Neural cell (in vitro differentiated cells): Measurements from ENCODE around the gene APEX1. TPM values are rescaled to one million over a fixed set of nuclear protein-coding genes. Genes with fewer than 3 reads are reported as not detected.

Experiments used
- H2AFZ ChIP-seq: fragments of 200-600, 300-800 bp; sonication (generic), shearing (Covaris generic); 2 replicates; pipeline ENCODE4 v1.6.0; 2014; ENCODE audit warnings: low read depth, mild to moderate bottlenecking, antibody characterized with exemption, low read length, moderate library complexity
- H3F3A ChIP-seq: fragments of 200-600 bp; shearing (Covaris generic); 2 replicates; pipeline ENCODE4 v1.6.1; 2016; ENCODE audit warnings: mild to moderate bottlenecking, moderate library complexity, mixed read lengths, antibody characterized with exemption, low read length; ENCODE audit not compliant: insufficient read depth, poor library complexity, severe bottlenecking
- H3K27ac ChIP-seq: fragments of 200-600, 300-800 bp; sonication (generic), shearing (Covaris generic); 2 replicates; pipeline ENCODE4 v1.5.1; 2014; ENCODE audit warnings: mild to moderate bottlenecking, low read length, moderate library complexity
- H3K27me3 ChIP-seq: fragments of 300-800, 200-600 bp; sonication (generic), shearing (Covaris generic); 2 replicates; pipeline ENCODE4 v1.6.0; 2014; ENCODE audit warnings: mild to moderate bottlenecking, low read depth, low read length, moderate library complexity; ENCODE audit not compliant: insufficient read depth
- H3K36me3 ChIP-seq: fragments of 300-800, 200-600 bp; sonication (generic), shearing (Covaris generic); 2 replicates; pipeline ENCODE4 v1.5.1; 2014; ENCODE audit warnings: mild to moderate bottlenecking, antibody characterized with exemption, low read length, moderate library complexity; ENCODE audit not compliant: insufficient read depth
- H3K4me2 ChIP-seq: fragments of 300-800, 200-600 bp; sonication (generic), shearing (Covaris generic); 2 replicates; pipeline ENCODE4 v1.6.0; 2014; ENCODE audit warnings: mild to moderate bottlenecking, low read length
- H3K4me3 ChIP-seq: fragments of 300-800, 200-600 bp; sonication (generic), shearing (Covaris generic); 2 replicates; pipeline ENCODE4 v1.5.1; 2014; ENCODE audit warnings: mild to moderate bottlenecking, low read length, moderate library complexity
- H3K79me2 ChIP-seq: fragments of 200-600 bp; shearing (Covaris generic); replicated peaks from 2 replicates; pipeline ENCODE4 v1.6.0; 2014; ENCODE audit warnings: mild to moderate bottlenecking, low read length, moderate library complexity; ENCODE audit not compliant: insufficient read depth
- H3K9ac ChIP-seq: fragments of 300-800, 200-600 bp; sonication (generic), shearing (Covaris generic); 2 replicates; pipeline ENCODE4 v1.6.1; 2016; ENCODE audit warnings: mild to moderate bottlenecking, low read length, mixed read lengths
- H3K9me2 ChIP-seq: fragments of 200-600 bp; shearing (Covaris generic); 2 replicates; pipeline ENCODE4 v1.6.1; 2016; ENCODE audit warnings: mild to moderate bottlenecking, low read length, mixed read lengths; ENCODE audit not compliant: insufficient read depth
- H3K9me3 ChIP-seq: fragments of 200-600, 300-800 bp; sonication (generic), shearing (Covaris generic); 2 replicates; pipeline ENCODE4 v1.6.1; 2016; ENCODE audit warnings: mild to moderate bottlenecking, mixed run types, low read length, moderate library complexity, mixed read lengths
- H4K20me1 ChIP-seq: fragments of 200-600 bp; shearing (Covaris generic); 2 replicates; pipeline ENCODE4 v1.6.1; 2016; ENCODE audit warnings: mild to moderate bottlenecking, mixed run types; ENCODE audit not compliant: insufficient read depth
- EP300 ChIP-seq: fragments of 450-650 bp; conservative IDR thresholded peaks from 2 replicates; pipeline ENCODE4 v1.6.1; 2014; ENCODE audit warnings: antibody characterized with exemption, mild to moderate bottlenecking, moderate library complexity; ENCODE audit not compliant: poor library complexity, severe bottlenecking
- EZH2 ChIP-seq: fragments of 200-600, 300-800 bp; shearing (Covaris generic), sonication (generic); IDR thresholded peaks from 2 replicates; pipeline ENCODE4 v1.6.1; 2014; ENCODE audit warnings: antibody characterized with exemption, low read length, borderline replicate concordance, mild to moderate bottlenecking; ENCODE audit not compliant: insufficient read depth, poor library complexity, severe bottlenecking
- MXI1 ChIP-seq: fragments of 450-650 bp; conservative IDR thresholded peaks from 2 replicates; pipeline ENCODE4 v1.6.1; 2014; ENCODE audit warnings: antibody characterized with exemption, mild to moderate bottlenecking; ENCODE audit not compliant: poor library complexity, severe bottlenecking
- POLR2AphosphoS5 ChIP-seq: IDR thresholded peaks from 2 replicates; pipeline ENCODE4 v1.6.1; 2012
- RAD21 ChIP-seq: fragments of 450-650 bp; conservative IDR thresholded peaks from 2 replicates; pipeline ENCODE4 v1.6.1; 2014; ENCODE audit warnings: antibody characterized with exemption, mild to moderate bottlenecking, moderate library complexity
- SMC3 ChIP-seq: fragments of 450-650 bp; conservative IDR thresholded peaks from 2 replicates; pipeline ENCODE4 v1.6.1; 2014; ENCODE audit warnings: antibody characterized with exemption, mild to moderate bottlenecking, moderate library complexity; ENCODE audit not compliant: poor library complexity
- TAF1 ChIP-seq: IDR thresholded peaks from 2 replicates; pipeline ENCODE4 v1.6.1; 2012; ENCODE audit warnings: low read depth
- polyA plus RNA-seq: library from polyadenylated mRNA; depleted of rRNA; stranded (reverse); fragments of >200 nt; gene quantifications from 2 replicates; pipeline ENCODE4 v1.2.3, GENCODE V29; 2014
- TF ChIP-seq, protein P1 (sequence below): IDR thresholded peaks from 2 replicates; pipeline ENCODE4 v1.6.1; 2012; ENCODE audit warnings: borderline replicate concordance
- TF ChIP-seq, protein P2 (sequence below): fragments of 450-650 bp; IDR thresholded peaks from 2 replicates; pipeline ENCODE4 v1.5.1; 2014; ENCODE audit warnings: antibody characterized with exemption, mild to moderate bottlenecking, moderate library complexity; ENCODE audit not compliant: poor library complexity, severe bottlenecking

The APEX1 gene
- polyA plus RNA-seq, 1 donor from 2014 or later, result 44.5 TPM

DNA sequence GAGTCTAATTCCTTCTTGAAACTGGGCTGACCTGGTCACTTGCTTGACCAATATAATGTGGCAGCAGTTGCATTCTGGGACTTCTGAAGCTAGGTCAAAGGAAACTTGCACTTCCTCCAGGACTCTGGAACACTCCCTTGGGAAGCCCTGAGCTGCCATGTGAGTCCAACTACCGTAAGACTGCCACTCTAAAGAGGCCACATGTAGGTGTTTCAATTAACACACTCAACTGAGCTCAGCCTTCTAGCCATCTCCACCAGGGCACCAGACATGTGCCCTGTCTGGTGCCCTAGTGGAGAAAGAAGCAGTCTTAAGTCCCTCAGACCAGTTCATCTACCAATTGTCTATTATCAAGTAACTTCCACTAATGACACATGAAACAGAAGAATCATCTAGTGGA lies 35.6 kb upstream of the APEX1 start:
- Histone ChIP-seq H4K20me1 (no peaks in the 10 kb centered on the region), H3K27ac (no peak overlapping the region)
- no peak for TF ChIP-seq POLR2AphosphoS5
- TF ChIP-seq EP300, result no peak
- TF ChIP-seq SMC3, result no peak
- no peak for TF ChIP-seq EZH2
- TF ChIP-seq, protein P1, sequence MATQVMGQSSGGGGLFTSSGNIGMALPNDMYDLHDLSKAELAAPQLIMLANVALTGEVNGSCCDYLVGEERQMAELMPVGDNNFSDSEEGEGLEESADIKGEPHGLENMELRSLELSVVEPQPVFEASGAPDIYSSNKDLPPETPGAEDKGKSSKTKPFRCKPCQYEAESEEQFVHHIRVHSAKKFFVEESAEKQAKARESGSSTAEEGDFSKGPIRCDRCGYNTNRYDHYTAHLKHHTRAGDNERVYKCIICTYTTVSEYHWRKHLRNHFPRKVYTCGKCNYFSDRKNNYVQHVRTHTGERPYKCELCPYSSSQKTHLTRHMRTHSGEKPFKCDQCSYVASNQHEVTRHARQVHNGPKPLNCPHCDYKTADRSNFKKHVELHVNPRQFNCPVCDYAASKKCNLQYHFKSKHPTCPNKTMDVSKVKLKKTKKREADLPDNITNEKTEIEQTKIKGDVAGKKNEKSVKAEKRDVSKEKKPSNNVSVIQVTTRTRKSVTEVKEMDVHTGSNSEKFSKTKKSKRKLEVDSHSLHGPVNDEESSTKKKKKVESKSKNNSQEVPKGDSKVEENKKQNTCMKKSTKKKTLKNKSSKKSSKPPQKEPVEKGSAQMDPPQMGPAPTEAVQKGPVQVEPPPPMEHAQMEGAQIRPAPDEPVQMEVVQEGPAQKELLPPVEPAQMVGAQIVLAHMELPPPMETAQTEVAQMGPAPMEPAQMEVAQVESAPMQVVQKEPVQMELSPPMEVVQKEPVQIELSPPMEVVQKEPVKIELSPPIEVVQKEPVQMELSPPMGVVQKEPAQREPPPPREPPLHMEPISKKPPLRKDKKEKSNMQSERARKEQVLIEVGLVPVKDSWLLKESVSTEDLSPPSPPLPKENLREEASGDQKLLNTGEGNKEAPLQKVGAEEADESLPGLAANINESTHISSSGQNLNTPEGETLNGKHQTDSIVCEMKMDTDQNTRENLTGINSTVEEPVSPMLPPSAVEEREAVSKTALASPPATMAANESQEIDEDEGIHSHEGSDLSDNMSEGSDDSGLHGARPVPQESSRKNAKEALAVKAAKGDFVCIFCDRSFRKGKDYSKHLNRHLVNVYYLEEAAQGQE, result no peak
- TF ChIP-seq TAF1, result no peak
- no peak for TF ChIP-seq MXI1
- no peak for TF ChIP-seq RAD21
- TF ChIP-seq, protein P2, sequence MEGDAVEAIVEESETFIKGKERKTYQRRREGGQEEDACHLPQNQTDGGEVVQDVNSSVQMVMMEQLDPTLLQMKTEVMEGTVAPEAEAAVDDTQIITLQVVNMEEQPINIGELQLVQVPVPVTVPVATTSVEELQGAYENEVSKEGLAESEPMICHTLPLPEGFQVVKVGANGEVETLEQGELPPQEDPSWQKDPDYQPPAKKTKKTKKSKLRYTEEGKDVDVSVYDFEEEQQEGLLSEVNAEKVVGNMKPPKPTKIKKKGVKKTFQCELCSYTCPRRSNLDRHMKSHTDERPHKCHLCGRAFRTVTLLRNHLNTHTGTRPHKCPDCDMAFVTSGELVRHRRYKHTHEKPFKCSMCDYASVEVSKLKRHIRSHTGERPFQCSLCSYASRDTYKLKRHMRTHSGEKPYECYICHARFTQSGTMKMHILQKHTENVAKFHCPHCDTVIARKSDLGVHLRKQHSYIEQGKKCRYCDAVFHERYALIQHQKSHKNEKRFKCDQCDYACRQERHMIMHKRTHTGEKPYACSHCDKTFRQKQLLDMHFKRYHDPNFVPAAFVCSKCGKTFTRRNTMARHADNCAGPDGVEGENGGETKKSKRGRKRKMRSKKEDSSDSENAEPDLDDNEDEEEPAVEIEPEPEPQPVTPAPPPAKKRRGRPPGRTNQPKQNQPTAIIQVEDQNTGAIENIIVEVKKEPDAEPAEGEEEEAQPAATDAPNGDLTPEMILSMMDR, result no peak

DNA sequence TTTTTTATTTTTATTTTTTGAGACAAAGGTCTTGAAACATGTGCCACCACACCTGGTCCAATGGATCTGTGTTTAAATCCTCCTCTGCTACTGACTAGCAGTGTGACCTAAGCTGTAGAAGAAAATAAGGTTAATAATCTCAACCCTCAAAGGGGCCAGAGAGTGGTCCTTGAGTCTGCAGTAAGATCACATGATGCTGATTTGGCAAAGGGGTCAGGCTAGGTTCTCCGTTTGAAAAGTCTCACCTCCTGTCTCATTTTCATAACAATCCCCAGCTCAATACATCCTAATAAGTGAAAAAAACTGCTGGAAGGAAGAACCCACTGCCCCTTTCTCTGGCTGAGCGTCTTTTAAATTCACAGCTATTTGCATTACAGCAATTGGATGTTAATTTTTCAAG lies 33.8 kb upstream of the APEX1 start:
- Histone ChIP-seq H4K20me1 (no peaks in the 10 kb centered on the region), H3K9me2 (no peaks in the 10 kb centered on the region), H3K27ac (no peak overlapping the region), H3K9ac (no peak overlapping the region), H3F3A (no peaks in the 10 kb centered on the region), H3K4me3 (no peak overlapping the region), H3K9me3 (no peaks in the 10 kb centered on the region), H3K4me2 (no peak overlapping the region), H3K27me3 (no peaks in the 10 kb centered on the region), H3K79me2 (no peaks in the 10 kb centered on the region), H2AFZ (no peak overlapping the region), H3K36me3 (no peaks in the 10 kb centered on the region)
- no peak for TF ChIP-seq POLR2AphosphoS5
- TF ChIP-seq SMC3, result no peak
- TF ChIP-seq EZH2, result no peak
- TF ChIP-seq TAF1, result no peak
- no peak for TF ChIP-seq MXI1
- no peak for TF ChIP-seq EP300

More for the DNA sequence above, 35.6 kb upstream of the APEX1 start:
- Histone ChIP-seq H3K9ac (no peak overlapping the region), H3K4me2 (no peak overlapping the region), H3K9me2 (no peaks in the 10 kb centered on the region), H3K27me3 (no peaks in the 10 kb centered on the region), H3K9me3 (no peaks in the 10 kb centered on the region), H3K79me2 (no peaks in the 10 kb centered on the region), H3F3A (no peaks in the 10 kb centered on the region), H3K4me3 (no peak overlapping the region), H2AFZ (no peak overlapping the region), H3K36me3 (no peaks in the 10 kb centered on the region)
